GM12873 (cell line): Measurements from ENCODE around the gene FOSL1.

Experiments
- CTCF ChIP-seq: IDR thresholded peaks from 2 replicates; pipeline ENCODE4 v1.5.1; 2012; ENCODE audit warnings: low read depth, mild to moderate bottlenecking, moderate library complexity, low read length, control low read depth; ENCODE audit not compliant: insufficient read depth; ENCODE audit errors: missing control alignments

FOSL1 gene

GRCh38 chr11:65859095-65859811 is 40.9 kb downstream of the FOSL1 start:
- no peak for TF ChIP-seq CTCF

- no peak for TF ChIP-seq CTCF
Measured at GRCh38 chr11:65858681-65859087, 41.5 kb downstream of the FOSL1 start.

GRCh38 chr11:65857853-65858680 is 42.1 kb downstream of the FOSL1 start, which contains the start of gene CFL1:
CFL1 (minus strand) TSS chr11:65858180; CDS start chr11:65858099, 81 bp downstream.
- TF ChIP-seq CTCF: no peak

GRCh38 chr11:65857500-65857852 is 42.7 kb downstream of the FOSL1 start:
- TF ChIP-seq CTCF: no peak

GRCh38 chr11:65856689-65857499 is 43.3 kb downstream of the FOSL1 start:
- no peak for TF ChIP-seq CTCF

- no peak for TF ChIP-seq CTCF
Measured at GRCh38 chr11:65855927-65856363, 44.2 kb downstream of the FOSL1 start.
